A549 treated with CORT108297 at 1 μM for 4 hours (cell line): Measurements from ENCODE around the gene TSPAN9. TPM values are rescaled to one million over a fixed set of nuclear protein-coding genes. Genes with fewer than 3 reads are reported as not detected.

Source experiments
- total RNA-seq: library from RNA; stranded (reverse); fragments of 200-300 nt; extraction: Qiagen RNA extraction; gene quantifications from 5 replicates; pipeline ENCODE4 v1.2.3, GENCODE V29; 2022

The TSPAN9 gene, protein sequence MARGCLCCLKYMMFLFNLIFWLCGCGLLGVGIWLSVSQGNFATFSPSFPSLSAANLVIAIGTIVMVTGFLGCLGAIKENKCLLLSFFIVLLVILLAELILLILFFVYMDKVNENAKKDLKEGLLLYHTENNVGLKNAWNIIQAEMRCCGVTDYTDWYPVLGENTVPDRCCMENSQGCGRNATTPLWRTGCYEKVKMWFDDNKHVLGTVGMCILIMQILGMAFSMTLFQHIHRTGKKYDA
- total RNA-seq, result 24.5 to 35.3 TPM (median 28.2 TPM) in 5 replicates

DNA sequence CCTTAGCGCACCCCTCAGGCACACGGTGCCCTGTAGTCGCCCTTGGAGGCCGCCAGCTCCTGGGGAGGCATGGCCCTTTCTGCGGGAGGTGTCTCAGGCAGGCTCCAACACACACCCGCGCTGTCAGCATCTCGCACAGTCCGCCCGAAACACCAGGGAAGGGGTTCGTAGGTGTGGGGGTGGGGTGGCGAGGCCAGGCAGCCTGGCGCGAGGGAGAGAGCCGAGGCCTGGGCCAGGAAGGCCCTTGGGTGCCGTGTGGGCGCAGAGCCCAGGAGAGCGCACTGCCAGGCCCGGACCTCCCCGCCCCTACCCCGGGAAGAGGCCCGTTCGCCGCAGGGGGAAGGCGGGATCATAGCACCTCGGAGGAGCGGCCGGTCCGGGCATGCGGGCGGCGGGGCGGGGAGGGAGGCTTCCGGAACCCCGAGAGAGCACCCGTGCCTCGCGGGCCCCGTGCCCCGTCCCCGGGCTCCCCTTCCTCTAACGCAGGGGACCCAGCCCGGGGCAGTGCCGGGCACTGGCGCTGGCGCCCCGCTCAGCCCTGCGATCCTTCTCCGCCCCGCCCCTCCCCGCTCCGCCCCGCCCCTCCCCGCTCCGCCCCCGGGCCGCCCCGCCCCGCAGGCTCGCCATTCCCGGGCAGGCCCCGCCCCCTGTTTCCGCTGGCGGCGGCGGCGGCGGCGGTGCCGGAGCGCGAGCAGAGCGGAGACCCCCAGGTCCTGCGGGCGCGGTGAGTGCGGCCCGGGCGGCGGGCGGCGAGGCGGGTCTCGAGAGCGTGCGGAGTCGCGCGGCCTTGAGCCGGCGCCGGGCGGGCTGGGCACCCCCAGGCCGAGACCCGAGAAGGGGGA is at the start of gene TSPAN9:
TSPAN9 (plus strand) TSS at position 650 of the 842 bp plus-strand sequence. CDS start 123,815 bp downstream, outside the sequence.

Other genes with a start within 250 kb of the TSPAN9 start
- gene NRIP2, start 242.3 kb upstream of the TSPAN9 start, total RNA-seq, result not detected in 5 replicates
- not detected in 5 replicates for gene TEX52, start 220.3 kb upstream of the TSPAN9 start, total RNA-seq
- gene FOXM1, start 200.2 kb upstream of the TSPAN9 start, total RNA-seq, result 86.3 to 96.8 TPM (median 90.3 TPM) in 5 replicates
- 42.2 to 51.4 TPM (median 45.9 TPM) in 5 replicates for gene RHNO1, start 200.2 kb upstream of the TSPAN9 start, total RNA-seq
- 16.9 to 23.1 TPM (median 21.2 TPM) in 5 replicates for gene TULP3, start 186.5 kb upstream of the TSPAN9 start, total RNA-seq
- gene TEAD4, start 118.0 kb upstream of the TSPAN9 start, total RNA-seq, result 34.2 to 49.6 TPM (median 45.4 TPM) in 5 replicates